Uterus (tissue), 2 donors: ENCODE results near the gene RXYLT1.
"Not testable (repeated sequence)": the region's sequence is repeated elsewhere in the genome, so short reads cannot be mapped to it uniquely, and the experiment has no call there.

Source experiments
- CTCF ChIP-seq, 4 experiments: fragments of 200-600 bp in 2 of 4; fragments of 450-650 bp in 2 of 4; sonication (generic) in 2 of 4; IDR thresholded peaks; one replicate each; pipeline ENCODE4 v1.5.1; 2016 to 2019; ENCODE audit warnings: antibody characterized with exemption in 4 of 4, mild to moderate bottlenecking in 2 of 4, moderate library complexity in 1 of 4
- POLR2A ChIP-seq, 2 donors: fragments of 450-650 bp; IDR thresholded peaks; one replicate each; pipeline ENCODE4 v1.6.1; 2016; ENCODE audit warnings: antibody characterized with exemption in 2 of 2, mild to moderate bottlenecking in 1 of 2, moderate library complexity in 1 of 2

- TF ChIP-seq CTCF, POLR2A (IDR thresholded peaks at IDR 0.05): not testable (repeated sequence)
Observed at GRCh38 chr12:63842750-63843149, 63.0 kb downstream of the RXYLT1 start.
